DMS 273 (cell line): ENCODE results near the gene SLC2A3.
A peak's percentile ranks its signal among the peaks of the same experiment; 100 is the strongest.
"Not testable (repeated sequence)": the region's sequence is repeated elsewhere in the genome, so short reads cannot be mapped to it uniquely, and the experiment has no call there.

Experiments used
- DNase-seq: peaks from one replicate; lab custom pipeline; 2025; ENCODE audit not compliant: unreplicated experiment; lab: John Stamatoyannopoulos, UW

Gene SLC2A3

DNA sequence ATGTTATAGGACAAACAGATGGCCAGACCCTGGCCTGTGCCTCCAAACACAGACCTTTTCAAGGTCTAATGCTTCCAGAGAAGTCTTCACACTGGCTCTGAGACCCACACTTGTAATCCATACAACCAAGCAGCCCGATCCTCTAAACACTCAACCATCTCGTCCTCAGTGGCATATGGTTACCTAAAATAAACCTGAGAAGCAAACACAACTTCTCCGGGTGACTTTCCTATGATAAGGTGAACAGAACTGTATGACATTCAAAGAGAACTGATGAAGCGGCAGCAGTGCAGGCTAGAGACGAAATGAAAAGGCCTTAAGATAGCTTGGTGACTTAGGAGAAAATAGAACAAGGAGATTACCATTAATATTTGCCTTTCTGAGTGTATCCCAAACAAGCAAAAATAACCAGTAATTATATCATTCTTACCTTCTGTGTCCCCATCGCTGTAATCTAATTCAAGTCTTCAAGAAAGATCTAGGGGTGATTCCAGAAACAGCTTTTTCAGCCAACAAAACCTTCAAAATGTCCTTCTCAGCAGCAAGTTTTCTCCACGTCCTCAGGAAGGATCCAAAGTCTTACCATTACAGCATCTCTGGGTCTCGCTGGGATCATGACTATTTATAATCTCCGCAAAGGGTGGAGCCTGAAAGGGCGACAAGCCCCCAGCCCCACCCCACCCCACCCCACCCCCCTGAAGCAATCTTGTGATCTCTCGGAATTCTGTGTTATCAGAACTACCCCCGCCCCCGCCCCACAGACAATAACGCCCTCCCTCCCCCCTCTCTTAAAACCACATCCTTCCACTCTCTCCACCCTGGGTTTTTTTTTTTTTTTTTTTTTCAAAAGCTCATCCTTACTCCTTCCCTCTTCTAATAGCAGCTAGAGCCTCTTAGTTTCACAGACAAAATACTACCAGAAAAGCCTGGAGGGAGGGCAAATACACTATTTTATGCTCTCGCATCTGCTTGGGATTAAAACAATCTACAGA is at the start of gene SLC2A3:
TSS of gene SLC2A3 (minus strand) at position 598 of the 992 bp plus-strand sequence. CDS start at position 445, 153 bp downstream.
- DNase-seq, result peak; percentile 67

DNA sequence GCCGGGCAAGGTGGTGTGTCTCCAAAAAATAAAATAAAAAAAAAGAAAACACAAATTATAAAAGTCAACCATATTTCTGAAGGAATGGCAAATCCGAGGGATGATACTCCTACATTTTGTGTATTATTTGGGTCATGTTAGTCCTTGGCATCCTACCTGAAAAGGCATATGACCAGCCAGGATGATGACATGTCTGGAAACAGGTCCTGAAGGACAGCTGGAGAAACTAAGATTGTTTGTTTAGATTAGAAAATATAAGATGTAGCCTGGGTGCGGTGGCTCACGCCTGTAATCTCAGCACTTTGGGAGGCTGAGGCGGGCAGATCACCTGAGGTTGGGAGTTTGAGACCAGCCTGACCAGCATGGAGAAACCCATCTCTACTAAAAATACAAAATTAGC is 48.9 kb upstream of the SLC2A3 start:
- no peak for DNase-seq

DNA sequence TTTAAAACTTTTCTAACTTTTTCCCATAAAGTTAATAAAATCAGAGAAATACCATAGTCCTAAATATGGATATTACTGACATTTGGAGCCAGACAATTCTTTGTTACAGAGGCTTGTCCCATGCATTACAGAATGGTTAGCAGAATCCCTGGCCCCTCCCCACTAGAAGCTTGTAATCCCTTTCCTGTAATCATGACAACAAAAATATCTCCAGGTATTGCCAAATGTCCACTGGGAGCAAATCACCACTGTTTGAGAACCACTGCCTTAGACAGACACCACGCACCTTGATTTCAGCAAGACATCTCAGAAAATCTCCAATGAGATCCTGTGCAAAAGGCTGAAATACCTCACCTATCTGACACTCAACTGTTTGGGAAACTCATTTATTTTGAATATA is 47.5 kb upstream of the SLC2A3 start:
- DNase-seq, result not testable (repeated sequence)

DNA sequence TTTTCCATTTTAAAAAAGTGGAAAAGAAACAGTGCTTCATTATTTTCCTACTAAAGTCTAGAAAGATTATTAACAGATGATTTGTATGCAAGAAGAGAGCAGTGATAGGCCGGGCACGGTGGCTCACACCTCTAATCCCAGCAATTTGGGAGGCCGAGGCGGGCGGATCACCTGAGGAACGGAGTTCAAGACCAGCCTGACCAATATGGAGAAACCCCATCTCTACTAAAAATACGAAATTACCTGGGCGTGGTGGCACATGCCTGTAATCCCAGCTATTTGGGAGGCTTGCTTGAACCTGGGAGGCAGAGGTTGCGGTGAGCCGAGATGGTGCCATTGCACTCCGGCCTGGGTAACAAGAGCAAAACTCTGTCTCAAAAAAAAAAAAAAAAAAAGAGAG is 47.0 kb upstream of the SLC2A3 start:
- not testable (repeated sequence) for DNase-seq

- DNase-seq, result not testable (repeated sequence)
These were observed 46.3 kb upstream of the SLC2A3 start for GRCh38 chr12:7982332-7982735.

DNA sequence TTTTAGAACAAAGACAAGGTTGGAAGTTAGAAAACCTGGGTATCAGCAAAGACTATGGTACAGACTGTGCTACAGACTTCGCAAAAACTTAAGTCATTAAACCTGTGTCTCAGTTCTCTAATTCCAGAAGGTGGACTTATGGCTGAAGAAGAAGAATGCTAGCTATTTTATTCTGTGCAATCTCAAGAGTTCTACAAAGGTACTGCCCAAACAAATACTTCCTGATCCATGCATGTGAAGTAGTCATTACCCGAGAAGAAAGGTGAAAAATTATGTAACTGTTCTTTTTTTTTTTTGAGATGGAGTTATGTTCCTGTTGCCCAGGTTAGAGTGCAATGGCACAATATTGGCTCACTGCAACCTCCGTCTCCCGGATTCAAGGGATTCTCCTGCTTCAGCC is 45.5 kb upstream of the SLC2A3 start:
- no peak for DNase-seq

- not testable (repeated sequence) for DNase-seq
These were observed 41.6 kb upstream of the SLC2A3 start for GRCh38 chr12:7977351-7978124.

- no peak for DNase-seq
These were observed 37.5 kb upstream of the SLC2A3 start for GRCh38 chr12:7973457-7973825.

DNA sequence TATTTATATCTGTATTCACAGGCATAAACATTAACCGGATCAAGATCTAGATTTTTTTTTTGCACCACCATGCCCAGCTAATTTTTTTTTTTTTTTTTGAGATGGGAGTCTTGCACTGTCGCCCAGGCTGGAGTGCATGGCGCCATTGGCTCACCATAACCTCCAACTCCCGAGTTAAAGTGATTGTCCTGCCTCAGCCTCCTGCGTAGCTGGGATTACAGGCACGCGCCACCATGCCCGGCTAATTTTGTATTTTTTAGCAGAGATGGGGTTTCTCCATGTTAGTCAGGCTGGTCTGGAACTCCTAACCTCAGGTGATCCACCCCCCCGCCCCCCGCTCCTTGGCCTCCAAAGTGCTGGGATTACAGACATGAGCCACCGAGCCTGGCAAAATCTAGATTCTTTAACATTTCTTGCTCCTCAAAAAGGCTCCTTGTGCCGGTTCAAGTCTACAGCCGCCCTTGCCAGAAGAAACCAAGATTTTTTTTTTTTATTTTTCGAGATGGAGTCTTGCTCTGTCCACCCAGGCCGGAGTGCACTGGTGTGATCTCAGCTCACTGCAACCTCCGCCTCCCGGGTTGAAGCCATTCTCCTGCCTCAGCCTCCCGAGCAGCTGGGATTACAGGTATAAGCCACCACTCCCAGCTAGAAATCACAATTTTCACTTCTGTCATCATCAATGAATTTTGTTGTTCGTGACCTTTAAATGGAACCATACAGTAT is 36.9 kb upstream of the SLC2A3 start:
- DNase-seq, result no peak

GRCh38 chr12:7972269-7972668 is 36.3 kb upstream of the SLC2A3 start:
- not testable (repeated sequence) for DNase-seq

GRCh38 chr12:7971765-7972164 is 35.8 kb upstream of the SLC2A3 start:
- not testable (repeated sequence) for DNase-seq

DNA sequence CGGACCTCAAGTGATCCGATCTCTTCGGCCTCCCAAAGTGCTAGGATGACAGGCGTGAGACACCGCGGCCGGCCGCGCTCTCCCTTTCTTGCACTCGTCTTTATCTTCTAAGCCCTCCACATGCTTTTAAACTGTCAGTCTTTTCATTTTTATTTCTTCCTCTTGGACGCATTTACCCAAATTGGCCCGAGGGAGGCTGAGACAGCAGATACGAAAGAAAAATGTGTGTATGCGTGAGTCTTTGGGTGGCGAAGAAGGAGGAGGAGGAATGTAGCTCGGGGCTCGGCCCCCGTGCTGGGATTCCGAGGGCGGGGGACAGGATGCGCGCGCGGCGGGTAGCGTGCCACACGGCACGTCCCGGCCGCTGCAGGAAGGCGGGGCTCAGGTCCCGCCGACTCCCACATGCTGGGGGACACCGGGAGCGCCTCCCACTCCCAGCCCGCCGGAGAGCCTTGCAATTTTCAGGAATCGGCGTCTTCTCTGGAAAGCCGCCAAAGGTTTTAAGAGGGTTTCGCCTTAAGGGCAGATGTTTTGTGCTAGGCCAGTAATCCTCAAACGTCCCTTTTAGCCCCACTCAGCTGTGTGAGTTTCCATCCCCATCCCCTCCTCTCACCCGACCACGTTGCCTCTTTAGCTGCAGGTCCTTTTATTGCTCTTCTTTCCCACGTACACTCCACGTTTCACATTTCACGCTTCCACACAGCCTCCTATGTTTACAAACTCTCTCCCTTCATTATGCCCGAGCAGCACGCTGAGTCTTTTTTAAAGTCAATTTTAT is 34.7 kb upstream of the SLC2A3 start:
- peak; percentile 96 for DNase-seq

DNA sequence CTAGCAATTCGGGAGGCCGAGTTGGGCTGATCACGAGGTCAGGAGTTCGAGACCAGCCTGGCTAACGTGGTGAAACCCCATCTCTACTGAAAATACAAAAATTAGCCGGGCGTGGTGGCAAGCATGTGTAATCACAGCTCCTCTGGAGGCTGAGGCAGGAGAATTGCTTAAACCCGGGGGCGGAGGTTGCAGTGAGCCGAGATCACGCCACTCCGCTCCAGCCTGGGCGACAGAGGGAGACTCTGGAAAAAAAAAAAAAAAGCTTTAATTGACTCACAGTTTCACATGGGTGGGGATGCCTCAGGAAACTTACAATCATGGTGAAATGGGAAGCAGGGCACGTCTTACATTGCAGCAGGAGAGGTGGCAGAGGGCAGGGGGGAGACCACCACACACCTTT is 30.6 kb upstream of the SLC2A3 start:
- DNase-seq, result no peak

GRCh38 chr12:7964669-7965068 is 28.7 kb upstream of the SLC2A3 start:
- DNase-seq, result not testable (repeated sequence)

DNA sequence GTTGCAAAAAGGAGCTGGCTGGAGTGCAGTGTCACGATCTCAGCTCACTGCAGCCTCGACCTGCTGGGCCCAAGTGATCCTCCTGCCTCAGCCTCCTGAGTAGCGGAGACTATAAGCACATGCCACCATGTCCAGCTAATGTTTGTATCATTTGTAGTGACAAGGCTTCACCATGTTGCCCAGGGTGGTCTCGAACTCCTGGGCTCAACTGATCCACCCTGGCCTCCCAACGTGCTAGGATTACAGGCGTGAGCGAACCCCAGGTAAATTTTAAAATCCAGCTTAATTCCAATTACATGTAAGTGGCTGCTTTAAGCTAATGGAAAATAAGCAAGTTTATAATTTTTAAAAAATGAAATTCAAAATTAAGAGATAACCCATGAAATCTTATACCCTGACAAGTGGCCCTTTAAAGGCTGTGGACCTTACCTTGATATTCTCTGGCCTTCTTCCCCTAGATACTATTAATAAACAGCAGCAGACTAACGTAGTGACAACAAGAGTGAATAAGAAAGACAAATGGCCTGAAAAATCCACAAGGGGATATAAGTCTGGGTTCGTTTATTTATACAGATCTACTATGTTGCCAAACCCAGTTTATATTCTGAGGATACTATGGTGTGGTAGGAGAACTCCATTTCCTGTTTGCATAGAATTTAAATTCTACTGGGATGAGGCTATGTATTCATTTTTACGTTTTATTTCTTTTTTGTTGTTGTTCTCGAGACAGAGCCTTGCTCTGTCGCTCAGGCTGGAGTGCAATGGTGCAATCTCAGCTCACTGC is 25.6 kb upstream of the SLC2A3 start:
- DNase-seq, result no peak

GRCh38 chr12:7959701-7960121 is 23.7 kb upstream of the SLC2A3 start:
- DNase-seq, result peak; percentile 2

- DNase-seq, result no peak
These were observed 23.3 kb upstream of the SLC2A3 start for GRCh38 chr12:7959278-7959677.

DNA sequence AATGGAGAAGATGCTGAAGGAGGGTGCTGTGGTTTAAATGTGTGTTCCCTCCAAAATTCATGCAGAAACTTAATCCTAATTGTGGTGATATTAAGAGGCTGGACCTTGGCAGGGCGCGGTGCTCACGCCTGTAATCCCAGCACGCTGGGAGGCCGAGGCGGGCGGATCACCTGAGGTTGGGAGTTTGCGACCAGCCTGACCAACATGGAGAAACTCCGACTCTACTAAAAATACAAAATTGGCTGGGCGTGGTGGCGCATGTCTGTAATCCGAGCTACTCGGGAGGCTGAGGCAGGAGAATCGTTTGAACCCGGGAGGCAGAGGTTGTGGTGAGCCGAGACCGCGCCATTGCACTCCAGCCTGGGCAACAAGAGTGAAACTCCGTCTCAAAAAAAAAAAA is 18.9 kb upstream of the SLC2A3 start:
- DNase-seq, result not testable (repeated sequence)

DNA sequence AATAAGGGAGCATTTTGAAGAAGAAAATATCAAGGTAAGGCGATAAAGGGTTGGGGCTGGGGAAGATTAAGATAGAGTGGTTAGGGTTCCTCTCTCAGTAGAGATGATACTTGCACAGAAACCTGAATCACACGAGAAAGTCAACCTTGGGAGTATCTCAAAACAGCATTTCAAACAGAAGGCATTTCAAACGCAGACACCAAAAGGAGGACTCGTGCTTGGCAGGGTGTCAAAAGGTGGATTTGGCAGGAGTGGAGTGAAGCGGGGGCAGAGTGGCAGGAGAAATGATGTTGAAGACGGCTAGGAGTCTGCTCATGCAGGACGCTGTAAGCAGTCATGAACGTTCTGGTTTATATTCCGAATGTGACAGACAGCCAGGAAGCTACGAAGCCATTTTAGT is 18.4 kb upstream of the SLC2A3 start:
- DNase-seq, result peak; percentile 64

DNA sequence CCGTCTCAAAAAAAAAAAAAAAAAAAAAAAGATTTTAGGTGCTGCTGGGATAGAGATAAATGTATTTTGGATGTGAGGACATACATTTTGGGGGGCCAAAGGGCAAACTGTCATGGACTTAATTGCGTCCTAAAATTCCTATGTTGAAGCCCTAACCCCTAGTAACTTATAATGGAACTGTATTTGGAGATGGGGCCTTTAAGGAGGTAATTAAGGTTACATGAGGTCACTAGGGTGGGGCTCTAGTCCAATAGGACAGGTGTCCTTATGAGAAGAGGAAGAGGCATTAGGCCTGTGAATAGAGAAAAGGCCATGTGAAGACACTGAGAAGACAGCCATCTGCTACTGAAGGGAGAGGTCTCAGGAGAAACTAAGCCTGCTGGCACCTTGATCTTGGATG is 17.9 kb upstream of the SLC2A3 start:
- peak; percentile 5 for DNase-seq
